IMR-90 (cell line): ENCODE results near the gene ARHGAP23.
A peak's percentile ranks its signal among the peaks of the same experiment; 100 is the strongest.

Experiments used
- BHLHE40 ChIP-seq: fragments of 150-350 bp; IDR thresholded peaks from 2 replicates; pipeline ENCODE4 v1.6.1; 2016; ENCODE audit warnings: mild to moderate bottlenecking, low read depth, low read length
- CTCF ChIP-seq: conservative IDR thresholded peaks from 2 replicates; pipeline ENCODE4 v1.5.1; 2012; ENCODE audit warnings: mild to moderate bottlenecking, low read depth, low read length, improper control_type of control experiment
- MXI1 ChIP-seq: IDR thresholded peaks from 2 replicates; pipeline ENCODE4 v1.6.1; 2012; ENCODE audit warnings: low read depth, mild to moderate bottlenecking, low read length, moderate library complexity, borderline replicate concordance
- NFE2L2 ChIP-seq: fragments of 150-350 bp; IDR thresholded peaks from 2 replicates; pipeline ENCODE4 v1.6.1; 2016; ENCODE audit warnings: low read depth, mild to moderate bottlenecking, low read length
- RCOR1 ChIP-seq: IDR thresholded peaks from 2 replicates; pipeline ENCODE4 v1.6.1; 2012; ENCODE audit warnings: mild to moderate bottlenecking, low read length, improper control_type of control experiment; ENCODE audit not compliant: insufficient replicate concordance

GRCh38 chr17:38454532-38454931 is 26.3 kb downstream of the ARHGAP23 start:
- TF ChIP-seq MXI1: peak; percentile 76
- no peak for TF ChIP-seq RCOR1
- TF ChIP-seq BHLHE40: no peak
- no peak for TF ChIP-seq CTCF
- TF ChIP-seq NFE2L2: no peak
